ENCODE measurements around the gene ANAPC2. TPM values are rescaled to one million over a fixed set of nuclear protein-coding genes. Genes with fewer than 3 reads are reported as not detected.

ANAPC2 gene
- total RNA-seq, 2 experiments from 2014 or later = 144 to 149 TPM

DNA sequence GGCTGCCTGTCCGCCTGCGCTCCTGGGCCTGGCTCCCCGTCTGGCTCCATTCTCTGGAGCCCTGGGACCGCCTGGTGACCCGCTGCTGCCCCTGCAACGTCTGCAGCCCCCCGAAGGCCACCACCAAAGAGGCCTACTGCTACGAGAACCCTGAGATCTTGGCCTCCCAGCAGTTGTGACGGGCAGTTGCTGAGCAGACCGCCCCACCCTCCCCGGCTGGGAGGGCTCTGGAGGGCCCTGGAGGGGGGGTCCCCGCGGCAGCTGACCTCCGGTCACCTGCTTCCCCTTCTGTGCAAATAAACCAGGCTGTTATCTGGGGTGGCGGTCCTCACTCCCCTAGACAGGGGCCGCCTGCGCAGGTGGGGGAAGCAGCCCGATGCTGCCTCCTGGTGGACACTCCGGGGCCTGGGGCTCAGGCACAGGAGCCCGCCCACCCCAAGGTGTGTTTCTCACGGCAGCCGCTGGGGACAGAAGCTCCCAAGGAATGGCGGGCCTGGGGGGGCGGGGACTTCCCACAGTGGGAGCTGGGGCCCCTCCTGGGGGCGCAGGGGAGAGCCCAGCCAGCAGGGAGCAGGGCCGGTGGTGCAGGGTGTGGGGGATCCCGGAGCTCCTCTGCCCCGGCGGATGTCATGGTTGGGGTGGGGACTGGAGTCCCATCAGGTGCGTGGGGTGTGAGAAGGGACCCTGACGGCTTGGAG lies 48.0 kb upstream of the ANAPC2 start:
- Mint-ChIP-seq H3K4me1 (ENCODE audit: low read depth) (peaks cover 10% of the 10 kb centered on the region), H3K27ac (no peak overlapping the region), H3K36me3 (ENCODE audit: low read depth) (peaks cover 6% of the 10 kb centered on the region), H3K4me3 (no peak overlapping the region), H3K27me3 (peaks cover 6% of the 10 kb centered on the region), H3K9me3 (no peaks in the 10 kb centered on the region)
- no peaks in the 10 kb centered on the region for H3K27me3 ChIP-seq (ENCODE audit: control insufficient read depth in 1 of 2, insufficient read depth in 2 of 2, low read length in 2 of 2)
- DNase-seq (peak; percentile 85 to 95 (median 89)), ATAC-seq (ENCODE audit: poor library complexity) (peak; percentile 46)
- ChIA-PET POLR2A (interaction anchor here (0.6 to 1.3 kb wide), 9 partner anchors 13 to 370 kb away, joined by 3 to 9 read pairs (median 5); partner anchors contain the start of genes EDF1, NELFB and TPRN), CTCF (interaction anchor here (0.5 to 1.8 kb wide), 36 partner anchors 8 to 1393 kb away, joined by 3 to 18 read pairs (median 4); partner anchors contain the start of genes MAN1B1, NELFB, NPDC1 and NRARP)
- H3K4me1 ChIP-seq (ENCODE audit: insufficient read depth, low read length) = peaks cover 47% of the 10 kb centered on the region
- H3K4me3 ChIP-seq (ENCODE audit: low read length) = peak overlapping the region; percentile 7
- peaks cover 0 to 6% of the 10 kb centered on the region in 2 experiments for H3K9me3 ChIP-seq (ENCODE audit: control insufficient read depth in 1 of 2, insufficient read depth in 1 of 2, low read length in 2 of 2)
- no peaks in the 10 kb centered on the region for H3K36me3 ChIP-seq (ENCODE audit: insufficient read depth, low read length)
- intact Hi-C loops (cut with DNase I, micrococcal nuclease) = loop anchor here (1.0 to 5.0 kb wide), 5 partner anchors 26 to 449 kb away; partner anchors contain the start of genes ANAPC2 (in 1 of the 2) and SSNA1 (in 1 of the 2)
- TF ChIP-seq, protein P1, sequence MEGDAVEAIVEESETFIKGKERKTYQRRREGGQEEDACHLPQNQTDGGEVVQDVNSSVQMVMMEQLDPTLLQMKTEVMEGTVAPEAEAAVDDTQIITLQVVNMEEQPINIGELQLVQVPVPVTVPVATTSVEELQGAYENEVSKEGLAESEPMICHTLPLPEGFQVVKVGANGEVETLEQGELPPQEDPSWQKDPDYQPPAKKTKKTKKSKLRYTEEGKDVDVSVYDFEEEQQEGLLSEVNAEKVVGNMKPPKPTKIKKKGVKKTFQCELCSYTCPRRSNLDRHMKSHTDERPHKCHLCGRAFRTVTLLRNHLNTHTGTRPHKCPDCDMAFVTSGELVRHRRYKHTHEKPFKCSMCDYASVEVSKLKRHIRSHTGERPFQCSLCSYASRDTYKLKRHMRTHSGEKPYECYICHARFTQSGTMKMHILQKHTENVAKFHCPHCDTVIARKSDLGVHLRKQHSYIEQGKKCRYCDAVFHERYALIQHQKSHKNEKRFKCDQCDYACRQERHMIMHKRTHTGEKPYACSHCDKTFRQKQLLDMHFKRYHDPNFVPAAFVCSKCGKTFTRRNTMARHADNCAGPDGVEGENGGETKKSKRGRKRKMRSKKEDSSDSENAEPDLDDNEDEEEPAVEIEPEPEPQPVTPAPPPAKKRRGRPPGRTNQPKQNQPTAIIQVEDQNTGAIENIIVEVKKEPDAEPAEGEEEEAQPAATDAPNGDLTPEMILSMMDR (IDR thresholded peaks at IDR 0.05) = peak; percentile 99
- H3K27ac ChIP-seq (ENCODE audit: low read depth in 1 of 2, low read length in 2 of 2) = no peak overlapping the region

DNA sequence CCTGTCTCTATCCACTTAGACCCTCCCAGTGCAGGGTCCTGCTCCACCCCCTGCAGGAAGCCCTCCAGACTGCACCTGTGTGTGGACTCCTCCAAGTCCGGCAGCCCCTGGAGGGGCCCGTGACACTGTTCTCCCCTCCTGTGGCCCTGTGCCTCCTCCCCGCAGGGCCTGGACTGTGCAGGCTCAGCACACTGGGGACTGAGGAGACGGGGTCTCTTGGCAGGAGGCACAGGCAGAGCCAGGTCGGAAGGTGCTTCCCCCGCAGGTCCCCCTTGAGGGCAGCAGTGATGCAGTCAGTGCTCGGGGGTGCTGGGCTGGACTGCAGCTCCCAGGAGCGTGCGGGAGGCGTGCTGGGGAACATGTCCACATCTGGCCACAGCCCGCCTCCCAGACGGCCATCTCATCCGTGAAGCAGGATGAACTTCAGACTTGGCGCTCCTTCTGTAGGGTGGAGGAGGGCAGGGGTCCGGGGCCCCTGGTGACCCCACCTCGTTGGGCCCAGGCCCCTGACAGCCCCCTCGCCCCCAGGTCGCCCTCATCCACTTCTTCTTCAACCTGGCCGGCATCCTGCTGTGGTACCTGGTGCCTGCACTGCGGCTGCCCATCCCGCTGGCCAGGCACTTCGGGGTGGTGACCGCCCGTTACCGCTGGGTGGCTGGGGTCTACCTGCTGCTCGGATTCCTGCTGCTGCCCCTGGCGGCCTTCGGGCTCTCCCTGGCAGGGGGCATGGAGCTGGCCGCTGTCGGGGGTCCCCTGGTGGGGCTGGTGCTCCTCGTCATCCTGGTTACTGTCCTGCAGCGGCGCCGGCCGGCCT lies 47.3 kb upstream of the ANAPC2 start:
- ChIA-PET POLR2A (interaction anchor here (0.6 to 1.3 kb wide), 6 partner anchors 12 to 370 kb away, joined by 3 to 9 read pairs (median 4); partner anchors contain the start of gene EDF1), CTCF (interaction anchor here (0.6 to 1.8 kb wide), 17 partner anchors 8 to 206 kb away, joined by 3 to 16 read pairs (median 5); partner anchors contain the start of genes MAN1B1, NPDC1, RNF224 and SSNA1)
- H3K27me3 ChIP-seq (ENCODE audit: control insufficient read depth in 1 of 2, insufficient read depth in 2 of 2, low read length in 2 of 2) = no peaks in the 10 kb centered on the region
- DNase-seq = no peak
- intact Hi-C loops (cut with DNase I, micrococcal nuclease) = loop anchor here (1.0 to 5.0 kb wide), 5 partner anchors 27 to 448 kb away; partner anchors contain the start of genes ANAPC2 (in 1 of the 2) and SSNA1 (in 1 of the 2)
- H3K9me3 ChIP-seq (ENCODE audit: control insufficient read depth in 1 of 2, insufficient read depth in 1 of 2, low read length in 2 of 2) = peaks cover 0 to 6% of the 10 kb centered on the region in 2 experiments
- no peak overlapping the region for H3K4me3 Mint-ChIP-seq
- no peaks in the 10 kb centered on the region for H3K9me3 Mint-ChIP-seq
- no peaks in the 10 kb centered on the region for H3K36me3 ChIP-seq (ENCODE audit: insufficient read depth, low read length)
- peaks cover 47% of the 10 kb centered on the region for H3K4me1 ChIP-seq (ENCODE audit: insufficient read depth, low read length)
- peaks cover 5% of the 10 kb centered on the region for H3K4me1 Mint-ChIP-seq (ENCODE audit: low read depth)
- H3K27ac ChIP-seq (ENCODE audit: low read depth in 1 of 2, low read length in 2 of 2) = no peak overlapping the region
- H3K27me3 Mint-ChIP-seq = peaks cover 6% of the 10 kb centered on the region
- H3K27ac Mint-ChIP-seq = no peak overlapping the region
- ATAC-seq (ENCODE audit: poor library complexity) = no peak
- no peaks in the 10 kb centered on the region for H3K36me3 Mint-ChIP-seq (ENCODE audit: low read depth)
- TF ChIP-seq, protein P1 (IDR thresholded peaks at IDR 0.05) = no peak
- H3K4me3 ChIP-seq (ENCODE audit: low read length) = no peak overlapping the region

DNA sequence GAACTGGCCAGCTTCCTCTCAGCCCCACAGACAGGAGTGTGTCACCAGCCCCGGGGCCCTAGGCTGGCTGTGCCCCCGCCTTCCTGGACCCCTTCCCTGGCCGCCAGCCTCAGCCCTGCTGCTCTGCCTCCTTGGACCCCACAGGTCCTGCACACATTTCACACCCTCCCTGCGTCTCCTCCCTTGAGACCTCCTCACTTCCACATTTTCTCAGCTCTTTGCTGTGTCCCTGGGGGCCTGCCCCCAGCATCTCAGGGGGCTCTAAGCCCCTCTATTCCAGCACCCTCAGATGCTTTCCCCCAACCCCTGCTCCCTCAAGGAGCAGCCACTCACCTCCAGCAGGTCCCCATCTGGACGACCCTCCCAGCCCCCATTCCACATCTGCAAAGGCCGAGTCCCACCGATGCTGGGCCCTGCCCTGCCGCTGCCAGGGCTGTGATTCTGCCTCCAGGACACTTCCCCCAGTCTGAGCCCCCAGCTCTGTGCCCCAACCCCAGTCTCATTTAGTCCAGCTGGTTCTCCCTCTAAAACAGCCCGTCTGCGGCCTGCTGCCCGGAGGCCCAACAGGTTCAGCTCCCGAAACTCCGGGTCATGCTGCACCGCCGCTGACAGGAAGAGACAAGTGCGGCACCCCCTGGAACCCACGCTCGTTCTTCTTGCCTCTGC lies 46.5 kb upstream of the ANAPC2 start:
- ATAC-seq (ENCODE audit: poor library complexity) = no peak
- H3K27ac Mint-ChIP-seq = no peak overlapping the region
- CTCF ChIA-PET = interaction anchor here (1.1 to 1.8 kb wide), 2 partner anchors 58 to 188 kb away, joined by 3 to 4 read pairs; partner anchors contain the start of gene NPDC1

More for the DNA sequence above, 46.5 kb upstream of the ANAPC2 start:
- peaks cover 0 to 6% of the 10 kb centered on the region in 2 experiments for H3K9me3 ChIP-seq (ENCODE audit: control insufficient read depth in 1 of 2, insufficient read depth in 1 of 2, low read length in 2 of 2)
- H3K36me3 ChIP-seq (ENCODE audit: insufficient read depth, low read length) = no peaks in the 10 kb centered on the region
- H3K27me3 ChIP-seq (ENCODE audit: control insufficient read depth in 1 of 2, insufficient read depth in 2 of 2, low read length in 2 of 2) = peaks cover 0 to under 1% of the 10 kb centered on the region in 2 experiments
- Mint-ChIP-seq H3K36me3 (ENCODE audit: low read depth) (no peaks in the 10 kb centered on the region), H3K9me3 (no peaks in the 10 kb centered on the region), H3K4me1 (ENCODE audit: low read depth) (peaks cover 5% of the 10 kb centered on the region), H3K4me3 (no peak overlapping the region), H3K27me3 (peaks cover 6% of the 10 kb centered on the region)
- TF ChIP-seq, protein P1 (IDR thresholded peaks at IDR 0.05) = no peak
- no peak overlapping the region for H3K27ac ChIP-seq (ENCODE audit: low read depth in 1 of 2, low read length in 2 of 2)
- H3K4me1 ChIP-seq (ENCODE audit: insufficient read depth, low read length) = peaks cover 41% of the 10 kb centered on the region
- H3K4me3 ChIP-seq (ENCODE audit: low read length) = no peak overlapping the region
- DNase-seq = no peak
- intact Hi-C loops (cut with DNase I, micrococcal nuclease) = loop anchor here in 1 of 2 experiments (5.0 kb wide), 3 partner anchors 48 to 448 kb away; partner anchors contain the start of genes ANAPC2 and SSNA1
- POLR2A ChIA-PET = no interaction called here

All from CD4-positive, alpha-beta T cell (primary cell).